Breast epithelium (tissue), 4 donors: Measurements from ENCODE around the gene NTNG1. TPM values are rescaled to one million over a fixed set of nuclear protein-coding genes. Genes with fewer than 3 reads are reported as not detected.
A peak's percentile ranks its signal among the peaks of the same experiment; 100 is the strongest.
"Not testable (repeated sequence)": the region's sequence is repeated elsewhere in the genome, so short reads cannot be mapped to it uniquely, and the experiment has no call there.

Source experiments
- DNase-seq, 2 donors: peaks; one replicate each; pipeline ENCODE4 v3.0.0-alpha.2; 2019; ENCODE audit warnings: low spot score in 2 of 2
- H3K27ac ChIP-seq, 2 donors: fragments of 200-600 bp; sonication (generic) in 1 of 2; one replicate each; pipeline ENCODE4 v1.5.1; 2016 to 2019; ENCODE audit warnings: mild to moderate bottlenecking in 1 of 2
- H3K27me3 ChIP-seq, 2 donors: fragments of 200-600 bp; sonication (generic) in 1 of 2; one replicate each; pipeline versions ENCODE4 v1.5.1 to v1.6.0; 2017 to 2019; ENCODE audit warnings: control low read depth in 1 of 2, mild to moderate bottlenecking in 1 of 2
- H3K36me3 ChIP-seq: fragments of 200-600 bp; one replicate; pipeline ENCODE4 v1.5.1; 2019
- H3K4me1 ChIP-seq, 2 donors: fragments of 200-600 bp; sonication (generic); one replicate each; pipeline ENCODE4 v1.5.1; 2016 to 2019; ENCODE audit warnings: control low read depth in 1 of 2
- H3K4me3 ChIP-seq, 3 donors: fragments of 200-600 bp; sonication (generic); 1 replicate in 2 of 3; 2 replicates in 1 of 3; pipeline ENCODE4 v1.5.1; 2016 to 2019; ENCODE audit warnings: mild to moderate bottlenecking in 3 of 3, moderate library complexity in 2 of 3
- H3K9me3 ChIP-seq, 2 donors: fragments of 200-600 bp; sonication (generic) in 1 of 2; one replicate each; pipeline ENCODE4 v1.5.1; 2016 to 2019; ENCODE audit warnings: control low read depth in 1 of 2
- CTCF ChIP-seq, 3 donors: fragments of 450-650 bp; IDR thresholded peaks; one replicate each; pipeline ENCODE4 v1.5.1; 2016 to 2017; ENCODE audit warnings: antibody characterized with exemption in 3 of 3, mild to moderate bottlenecking in 3 of 3, moderate library complexity in 3 of 3
- POLR2A ChIP-seq: fragments of 450-650 bp; IDR thresholded peaks from one replicate; pipeline ENCODE4 v1.6.1; 2016; ENCODE audit warnings: antibody characterized with exemption, mild to moderate bottlenecking, moderate library complexity
- POLR2AphosphoS5 ChIP-seq, 3 donors: sonication (generic); formaldehyde crosslinking; IDR thresholded peaks; one replicate each; pipeline ENCODE4 v1.6.1; 2017; ENCODE audit warnings: antibody characterized with exemption in 3 of 3
- intact Hi-C: fragments of 100-400 bp; cut with DNase I; formaldehyde crosslinking; loops from one replicate; pipeline ENCODE4 v1.15.1; 2023; ENCODE audit warnings: low total_unique reads
- total RNA-seq, 3 donors: library from RNA; depleted of rRNA; stranded (reverse); fragments of >200 nt; gene quantifications; one replicate each; pipeline ENCODE4 v1.1.0, GENCODE V29; 2016

The NTNG1 gene
- 1 to 10 TPM in 1 of 3 donors, under 1 TPM in 2; 0.32 to 5.7 (median 0.98) TPM for total RNA-seq

- DNase-seq, result no peak
- Histone ChIP-seq H3K9me3 (no peaks in the 10 kb centered on the region), H3K4me1 (peaks cover 0 to 5% of the 10 kb centered on the region in 2 donors), H3K27ac (no peak within 1 kb of the TSS), H3K36me3 (no peaks in the 10 kb centered on the region), H3K27me3 (peaks cover 0 to 16% of the 10 kb centered on the region in 2 donors), H3K4me3 (peak within 1 kb of the TSS; percentile 47 to 80 (median 56))
- intact Hi-C loops, result no loop called here
- TF ChIP-seq POLR2A, result no peak
- no peak for TF ChIP-seq POLR2AphosphoS5 (IDR thresholded peaks at IDR 0.05)
- TF ChIP-seq CTCF (IDR thresholded peaks at IDR 0.05), result no peak
Observed at GRCh38 chr1:107140703-107141490, at the start of gene NTNG1. Gene NTNG1, plus strand, starts transcription at chr1:107141039.

- intact Hi-C loops, result loop anchor here (2.0 kb wide), 1 partner anchor 13 kb away; no protein-coding TSS in a partner anchor
- H3K9me3 ChIP-seq, result peaks cover 1 to 2% of the 10 kb centered on the region in 2 donors
- H3K27ac ChIP-seq, result no peak overlapping the region
- no peak for TF ChIP-seq POLR2A
- no peak for TF ChIP-seq CTCF (IDR thresholded peaks at IDR 0.05)
- TF ChIP-seq POLR2AphosphoS5 (IDR thresholded peaks at IDR 0.05), result no peak
- H3K27me3 ChIP-seq, result no peaks in the 10 kb centered on the region
- no peaks in the 10 kb centered on the region for H3K36me3 ChIP-seq
- no peaks in the 10 kb centered on the region for H3K4me1 ChIP-seq
- DNase-seq, result no peak
- no peak overlapping the region for H3K4me3 ChIP-seq
Observed at GRCh38 chr1:107091418-107091817, 49.4 kb upstream of the NTNG1 start.

- not testable (repeated sequence) for DNase-seq
Observed at GRCh38 chr1:107093395-107093794, 47.4 kb upstream of the NTNG1 start.

GRCh38 chr1:107095647-107096046, 45.2 kb upstream of the NTNG1 start:
- TF ChIP-seq CTCF (IDR thresholded peaks at IDR 0.05) (no peak), POLR2A (no peak), POLR2AphosphoS5 (IDR thresholded peaks at IDR 0.05) (no peak)
- no peak for DNase-seq
- Histone ChIP-seq H3K4me1 (no peaks in the 10 kb centered on the region), H3K27me3 (no peaks in the 10 kb centered on the region), H3K4me3 (no peak overlapping the region), H3K27ac (no peak overlapping the region), H3K36me3 (no peaks in the 10 kb centered on the region), H3K9me3 (no peaks in the 10 kb centered on the region)
- intact Hi-C loops, result no loop called here

More at GRCh38 chr1:107093395-107093794, 47.4 kb upstream of the NTNG1 start:
- H3K4me1 ChIP-seq, H3K9me3 ChIP-seq, H3K36me3 ChIP-seq, intact Hi-C loops, H3K27ac ChIP-seq, H3K4me3 ChIP-seq, H3K27me3 ChIP-seq: not testable (repeated sequence)

GRCh38 chr1:107096690-107097089, 44.1 kb upstream of the NTNG1 start:
- Histone ChIP-seq H3K27ac (no peak overlapping the region), H3K9me3 (no peaks in the 10 kb centered on the region), H3K27me3 (no peaks in the 10 kb centered on the region), H3K36me3 (no peaks in the 10 kb centered on the region), H3K4me1 (no peaks in the 10 kb centered on the region), H3K4me3 (no peak overlapping the region)
- intact Hi-C loops, result no loop called here
- DNase-seq, result no peak
- no peak for TF ChIP-seq POLR2AphosphoS5 (IDR thresholded peaks at IDR 0.05)
- no peak for TF ChIP-seq POLR2A
- no peak for TF ChIP-seq CTCF (IDR thresholded peaks at IDR 0.05)
